Measurements from ENCODE around the gene CABP4. TPM values are rescaled to one million over a fixed set of nuclear protein-coding genes. Genes with fewer than 3 reads are reported as not detected.

Gene CABP4
- total RNA-seq, 6 donors from 2014 or later = 1.5 to 4.7 (median 2.3) TPM

- Histone ChIP-seq H3K27me3 (no peaks in the 10 kb centered on the region), H3K9me3 (no peaks in the 10 kb centered on the region), H3K4me3 (no peak overlapping the region), H3K36me3 (peaks cover 0 to 49% (median 27%) of the 10 kb centered on the region in 4 donors), H3K27ac (no peak overlapping the region), H3K4me1 (peaks cover 8 to 23% (median 17%) of the 10 kb centered on the region in 4 donors)
- no peak for DNase-seq
- TF ChIP-seq POLR2AphosphoS5 (IDR thresholded peaks at IDR 0.05) (no peak), POLR2A (IDR thresholded peaks at IDR 0.05) (no peak), CTCF (IDR thresholded peaks at IDR 0.05) (no peak), EP300 (IDR thresholded peaks at IDR 0.05) (no peak)
- 64 to 76% methylated on average over 1 of the region's 1 CpG for WGBS, 2 donors
- no peak for ATAC-seq (ENCODE audit: low FRiP score in 2 of 2)
Measured at GRCh38 chr11:67500484-67500821, 45.3 kb downstream of the CABP4 start.

- no peaks in the 10 kb centered on the region for H3K27me3 ChIP-seq
- TF ChIP-seq CTCF (IDR thresholded peaks at IDR 0.05) (no peak), EP300 (IDR thresholded peaks at IDR 0.05) (no peak), POLR2A (IDR thresholded peaks at IDR 0.05) (no peak), POLR2AphosphoS5 (IDR thresholded peaks at IDR 0.05) (no peak)
- WGBS, 2 donors = 84 to 93% methylated on average over 8 to 9 of the region's 9 CpGs
- no peak overlapping the region for H3K27ac ChIP-seq
- H3K4me3 ChIP-seq = no peak overlapping the region
- peaks cover 0 to 43% (median 25%) of the 10 kb centered on the region in 4 donors for H3K36me3 ChIP-seq
- H3K9me3 ChIP-seq = no peaks in the 10 kb centered on the region
- DNase-seq (no peak), ATAC-seq (ENCODE audit: low FRiP score in 2 of 2) (no peak)
- H3K4me1 ChIP-seq = peaks cover 14 to 30% (median 23%) of the 10 kb centered on the region in 4 donors
Measured at GRCh38 chr11:67500831-67501715, 45.9 kb downstream of the CABP4 start.

- Histone ChIP-seq H3K27ac (no peak overlapping the region), H3K36me3 (peaks cover 0 to 38% (median 25%) of the 10 kb centered on the region in 4 donors), H3K4me1 (peaks cover 22 to 37% (median 31%) of the 10 kb centered on the region in 4 donors), H3K9me3 (no peaks in the 10 kb centered on the region), H3K27me3 (no peaks in the 10 kb centered on the region), H3K4me3 (no peak overlapping the region)
- ATAC-seq (ENCODE audit: low FRiP score in 2 of 2) (no peak), DNase-seq (no peak)
- WGBS, 2 donors = 98 to 100% methylated on average over 2 to 18 of the region's 18 CpGs
- no peak for TF ChIP-seq POLR2AphosphoS5 (IDR thresholded peaks at IDR 0.05)
- no peak for TF ChIP-seq POLR2A (IDR thresholded peaks at IDR 0.05)
- no peak for TF ChIP-seq CTCF (IDR thresholded peaks at IDR 0.05)
- no peak for TF ChIP-seq EP300 (IDR thresholded peaks at IDR 0.05)
Measured at GRCh38 chr11:67501854-67502253, 46.7 kb downstream of the CABP4 start.

- H3K4me1 ChIP-seq = peaks cover 28 to 43% (median 37%) of the 10 kb centered on the region in 4 donors
- H3K27me3 ChIP-seq = no peaks in the 10 kb centered on the region
- H3K27ac ChIP-seq = no peak overlapping the region
- no peak overlapping the region for H3K4me3 ChIP-seq
- no peak for TF ChIP-seq EP300 (IDR thresholded peaks at IDR 0.05)
- TF ChIP-seq POLR2A (IDR thresholded peaks at IDR 0.05) = no peak
- TF ChIP-seq POLR2AphosphoS5 (IDR thresholded peaks at IDR 0.05) = no peak
- TF ChIP-seq CTCF (IDR thresholded peaks at IDR 0.05) = no peak
- H3K9me3 ChIP-seq = no peaks in the 10 kb centered on the region
- no peak for ATAC-seq (ENCODE audit: low FRiP score in 2 of 2)
- peaks cover 0 to 36% (median 20%) of the 10 kb centered on the region in 4 donors for H3K36me3 ChIP-seq
- 92 to 95% methylated on average over 12 to 18 of the region's 18 CpGs for WGBS, 2 donors
- DNase-seq = peak in 1 of 2 donors; percentile 68
Measured at GRCh38 chr11:67502328-67502979, 47.3 kb downstream of the CABP4 start.
